Measurements from ENCODE around the gene C6. TPM values are rescaled to one million over a fixed set of nuclear protein-coding genes. Genes with fewer than 3 reads are reported as not detected.
A peak's percentile ranks its signal among the peaks of the same experiment; 100 is the strongest.

The C6 gene
- total and polyA plus RNA-seq, 8 donors = 26.6 to 116 (median 60.7) TPM

GRCh38 chr5:41182666-41183065 lies 30.7 kb downstream of the C6 start:
- DNase-seq = no peak
- H3K27ac ChIP-seq = peak overlapping the region in 3 of 4 donors; percentile 31 to 70 (median 64)

GRCh38 chr5:41181691-41182564 lies 31.4 kb downstream of the C6 start:
- TF ChIP-seq CTCF (IDR thresholded peaks at IDR 0.05) = no peak
- ATAC-seq (peak; percentile 14 to 29 (median 22)), DNase-seq (no peak), FAIRE-seq (no peak)
- Histone ChIP-seq H3K36me3 (no peaks in the 10 kb centered on the region), H3K9me3 (no peaks in the 10 kb centered on the region), H3K27me3 (no peaks in the 10 kb centered on the region), H3K4me1 (peaks cover 14 to 44% (median 35%) of the 10 kb centered on the region in 3 donors), H3K4me3 (no peak overlapping the region), H3K27ac (peak overlapping the region in 2 of 4 donors; percentile 64 to 70)
- WGBS, 2 donors = 56 to 65% methylated on average over 5 of the region's 5 CpGs
- intact Hi-C loops (cut with DNase I) = no loop called here

More at GRCh38 chr5:41182666-41183065, 30.7 kb downstream of the C6 start:
- no peak overlapping the region for H3K4me3 ChIP-seq
- H3K9me3 ChIP-seq = no peaks in the 10 kb centered on the region
- no peaks in the 10 kb centered on the region for H3K36me3 ChIP-seq
- peak; percentile 93 for FAIRE-seq
- no peak for TF ChIP-seq CTCF (IDR thresholded peaks at IDR 0.05)
- ATAC-seq = peak; percentile 83 to 91 (median 90)
- no peaks in the 10 kb centered on the region for H3K27me3 ChIP-seq
- peaks cover 14 to 44% (median 35%) of the 10 kb centered on the region in 3 donors for H3K4me1 ChIP-seq
- intact Hi-C loops (cut with DNase I) = no loop called here

GRCh38 chr5:41176952-41177351 lies 36.4 kb downstream of the C6 start:
- 42 to 57% methylated on average over 3 of the region's 3 CpGs for WGBS, 2 donors
- peaks cover 7 to 14% (median 13%) of the 10 kb centered on the region in 3 donors for H3K4me1 ChIP-seq
- H3K27me3 ChIP-seq = no peaks in the 10 kb centered on the region
- DNase-seq (no peak), FAIRE-seq (no peak), ATAC-seq (no peak)
- intact Hi-C loops (cut with DNase I) = no loop called here
- H3K27ac ChIP-seq = no peak overlapping the region
- H3K4me3 ChIP-seq = no peak overlapping the region
- H3K36me3 ChIP-seq = peaks cover 0 to 4% (median 0%) of the 10 kb centered on the region in 3 donors
- H3K9me3 ChIP-seq = no peaks in the 10 kb centered on the region
- no peak for TF ChIP-seq CTCF (IDR thresholded peaks at IDR 0.05)

DNA sequence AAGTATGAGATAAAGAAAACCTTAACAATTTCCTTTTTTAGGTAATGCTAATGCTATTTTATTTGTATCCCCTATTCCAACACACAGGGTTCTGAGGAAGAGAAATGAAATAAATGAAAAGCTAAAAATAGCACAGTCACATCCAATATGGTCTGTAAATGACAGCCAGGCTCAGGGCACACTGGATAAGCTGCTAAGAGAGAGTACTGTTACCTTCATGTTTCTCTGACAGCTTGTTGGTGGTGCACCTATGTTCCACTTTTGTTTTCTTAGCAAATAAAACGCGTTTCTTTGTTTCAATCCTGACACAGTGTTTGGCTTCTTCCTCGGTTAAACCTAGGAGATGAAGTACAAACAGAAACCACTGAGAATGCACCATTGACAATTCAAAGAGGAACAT lies 41.3 kb downstream of the C6 start:
- intact Hi-C loops (cut with DNase I) = no loop called here
- TF ChIP-seq CTCF (IDR thresholded peaks at IDR 0.05) = no peak
- H3K9me3 ChIP-seq = no peaks in the 10 kb centered on the region
- H3K36me3 ChIP-seq = peaks cover 0 to 4% (median 0%) of the 10 kb centered on the region in 3 donors
- no peak for FAIRE-seq
- no peak overlapping the region for H3K4me3 ChIP-seq
- WGBS, 2 donors = 24 to 41% methylated on average over 3 of the region's 3 CpGs
- ATAC-seq = peak in 3 of 4 donors; percentile 52 to 74 (median 61)
- peaks cover 0 to 8% (median 6%) of the 10 kb centered on the region in 3 donors for H3K4me1 ChIP-seq
- peak overlapping the region in 1 of 4 donors; percentile 43 for H3K27ac ChIP-seq
- DNase-seq = no peak
- H3K27me3 ChIP-seq = no peaks in the 10 kb centered on the region

GRCh38 chr5:41161271-41161670 lies 52.1 kb downstream of the C6 start:
- no peak for TF ChIP-seq CTCF (IDR thresholded peaks at IDR 0.05)
- peaks cover 0 to 9% (median 3%) of the 10 kb centered on the region in 3 donors for H3K4me1 ChIP-seq

More at GRCh38 chr5:41161271-41161670, 52.1 kb downstream of the C6 start:
- ATAC-seq = no peak
- H3K27me3 ChIP-seq = no peaks in the 10 kb centered on the region
- 57 to 74% methylated on average over 1 of the region's 1 CpG for WGBS, 2 donors
- H3K4me3 ChIP-seq = no peak overlapping the region
- no peak overlapping the region for H3K27ac ChIP-seq
- H3K36me3 ChIP-seq = peaks cover 0 to 8% (median 6%) of the 10 kb centered on the region in 3 donors
- no peak for FAIRE-seq
- DNase-seq = no peak
- H3K9me3 ChIP-seq = no peaks in the 10 kb centered on the region
- intact Hi-C loops (cut with DNase I) = no loop called here
